SK-MEL-5 (cell line): ENCODE measurements around the gene SPAG9. TPM values are rescaled to one million over a fixed set of nuclear protein-coding genes. Genes with fewer than 3 reads are reported as not detected.

ENCODE experiments used
- DNase-seq: peaks from one replicate; pipeline ENCODE4 v3.0.0-alpha.2; 2016; ENCODE audit warnings: low read depth, low spot score
- in situ Hi-C: cut with HindIII; loops from 2 replicates; pipeline ENCODE4 v1.10.0; 2016; ENCODE audit warnings: low sequenced_read_pairs, high pct_unique_total_duplicates, low pct_unique_long_range_greater_than_20kb
- total RNA-seq: library from RNA; depleted of rRNA; stranded (reverse); fragments of >200 nt; shearing (Covaris generic); gene quantifications from 2 replicates; pipeline ENCODE4 v1.2.3, GENCODE V29; 2014

Gene SPAG9
- total RNA-seq, 1 experiment from 2014 or later: 103 TPM

DNA sequence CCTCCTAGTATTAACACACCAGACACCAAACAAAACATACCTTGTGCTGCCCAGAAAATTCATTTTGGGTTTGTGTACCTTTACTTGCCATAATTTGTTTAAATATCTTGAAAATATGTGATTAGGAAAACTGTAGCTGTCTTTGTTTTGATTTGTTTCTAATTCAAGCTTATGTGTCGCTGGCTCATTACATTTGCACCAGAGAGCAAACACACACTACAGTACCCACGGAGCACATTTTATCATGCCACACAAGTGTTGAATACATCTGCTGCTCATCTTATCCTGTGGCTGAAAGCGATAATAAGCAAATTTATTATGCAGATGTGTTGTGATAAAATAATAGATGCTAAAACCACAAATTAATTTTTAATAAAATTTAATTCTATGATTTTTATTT, 63.1 kb downstream of the SPAG9 start:
- no peak for DNase-seq
- in situ Hi-C loops: no loop called here

- DNase-seq: peak; percentile 82
- in situ Hi-C loops: no loop called here
These were observed 63.7 kb downstream of the SPAG9 start for GRCh38 chr17:51056813-51057510.

GRCh38 chr17:51054748-51055147, 65.9 kb downstream of the SPAG9 start:
- in situ Hi-C loops: no loop called here
- DNase-seq: no peak

- in situ Hi-C loops: no loop called here
- DNase-seq: peak; percentile 87
These were observed 68.4 kb downstream of the SPAG9 start for GRCh38 chr17:51052235-51052634.

- DNase-seq: peak; percentile 81
- in situ Hi-C loops: no loop called here
These were observed 70.2 kb downstream of the SPAG9 start for GRCh38 chr17:51050291-51051033.

DNA sequence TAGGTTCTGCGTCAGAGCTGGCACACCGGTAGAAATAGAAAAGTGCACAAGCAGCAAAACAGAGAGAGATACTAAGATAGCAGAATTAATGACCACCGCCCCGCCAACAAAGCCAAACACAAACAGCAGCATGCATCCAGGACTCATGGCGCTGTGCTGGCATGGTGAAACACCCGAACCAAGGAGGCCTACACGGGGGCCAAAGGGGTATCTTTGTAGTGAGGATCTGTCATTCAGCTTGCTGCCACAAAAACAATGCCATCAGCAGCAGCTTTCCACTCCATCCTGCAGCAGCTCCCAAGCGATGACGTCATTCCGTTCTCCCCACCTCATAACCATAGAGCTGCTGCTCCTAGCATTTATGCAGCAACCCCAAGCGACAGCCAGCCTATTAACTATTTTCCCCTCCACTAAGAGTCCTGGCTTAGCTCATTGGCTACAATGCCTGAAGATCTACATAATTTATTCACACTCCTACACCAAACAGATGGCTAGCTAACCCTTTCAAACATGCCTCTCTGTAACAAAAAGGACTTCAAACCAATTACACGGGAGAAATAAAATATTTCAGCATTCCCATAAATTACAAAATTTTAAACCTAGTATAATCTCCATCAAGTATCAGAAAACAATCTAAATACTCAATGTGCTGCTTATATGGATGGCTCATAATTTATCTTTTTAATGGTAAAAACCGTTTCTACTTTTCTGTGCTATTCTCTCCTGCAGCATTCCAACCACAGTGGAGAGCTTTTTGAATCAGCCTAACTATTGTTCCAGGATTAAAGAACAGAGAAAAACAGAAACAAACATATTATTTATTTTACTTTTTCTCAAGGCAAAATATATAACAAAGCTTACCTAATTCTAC, 73.9 kb downstream of the SPAG9 start:
- in situ Hi-C loops: no loop called here
- peak; percentile 93 for DNase-seq

DNA sequence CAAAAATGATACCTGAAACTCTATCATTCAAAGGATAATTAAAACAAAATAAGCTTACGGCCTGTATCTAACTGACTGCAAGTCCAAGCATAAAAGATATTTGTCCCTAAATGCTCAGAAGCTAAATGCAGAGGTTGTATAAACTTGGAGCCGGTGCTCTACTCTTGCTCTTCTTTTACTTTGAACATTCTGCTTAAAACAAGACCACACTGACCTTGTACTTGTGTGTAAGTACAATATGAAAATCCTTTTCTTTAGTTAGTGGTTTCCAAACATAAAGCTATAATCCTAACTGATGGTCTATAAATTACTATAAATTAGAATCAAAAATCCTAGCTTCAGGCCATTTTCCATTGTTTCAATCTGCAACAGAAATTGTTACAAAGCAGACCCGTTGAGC, 74.6 kb downstream of the SPAG9 start:
- in situ Hi-C loops: no loop called here
- no peak for DNase-seq

DNA sequence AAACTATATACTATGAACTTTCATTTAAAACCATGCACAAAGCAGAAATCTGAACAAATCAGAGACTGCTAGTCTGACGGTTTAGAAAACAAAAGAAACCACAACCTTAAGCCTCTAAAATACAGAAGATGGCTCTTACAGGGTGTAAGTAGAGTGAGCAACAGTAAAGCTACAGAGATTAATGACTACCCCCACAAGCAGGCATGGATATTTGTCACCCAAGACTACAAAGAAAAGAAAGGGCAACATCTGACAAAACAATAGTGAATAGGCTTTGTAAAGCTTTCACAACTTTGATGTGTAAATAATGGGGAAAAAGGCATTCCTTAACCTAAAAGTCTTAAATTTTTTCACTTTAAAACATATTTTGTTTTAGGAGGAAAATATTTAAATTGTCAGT, 75.0 kb downstream of the SPAG9 start:
- in situ Hi-C loops: no loop called here
- DNase-seq: peak; percentile 65

- DNase-seq: peak; percentile 41
- in situ Hi-C loops: no loop called here
These were observed 75.7 kb downstream of the SPAG9 start for GRCh38 chr17:51044976-51045375.

DNA sequence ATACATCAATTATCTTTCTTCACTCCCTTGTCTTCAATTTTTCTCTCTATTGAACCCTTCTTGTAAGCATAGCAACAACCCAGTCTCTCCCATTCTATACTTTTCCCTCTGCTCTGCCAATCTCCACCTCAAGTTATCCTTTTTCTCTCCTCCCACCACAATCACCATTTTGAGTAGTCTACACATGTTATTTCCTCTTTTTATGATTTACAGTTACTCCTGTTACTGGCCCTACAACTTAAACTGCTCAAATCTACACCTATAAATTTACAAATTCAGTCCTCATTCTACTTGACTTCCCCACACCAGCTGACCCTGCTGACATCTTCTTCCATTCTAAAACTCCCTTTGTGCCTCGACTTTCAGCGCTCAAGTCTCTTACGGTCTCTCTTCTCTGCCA, 84.6 kb downstream of the SPAG9 start:
- in situ Hi-C loops: no loop called here
- no peak for DNase-seq

DNA sequence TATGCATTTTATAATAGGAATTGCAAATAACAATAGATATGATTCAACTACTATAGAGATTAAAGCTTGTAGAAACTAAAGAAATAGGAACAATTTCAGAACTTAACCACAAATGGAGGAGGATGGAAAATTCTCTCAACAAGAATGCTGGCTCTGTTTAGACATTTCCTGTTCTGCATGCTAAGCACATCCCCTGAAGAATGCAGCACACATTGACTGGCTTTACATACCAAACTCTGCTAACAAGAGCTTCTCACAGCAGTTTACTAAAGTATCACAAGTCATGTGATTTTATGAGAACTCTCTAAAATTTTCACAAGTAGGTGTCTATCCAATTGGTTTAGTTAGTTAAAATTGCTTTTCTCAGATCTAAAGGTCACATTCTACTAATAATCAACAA, 85.2 kb downstream of the SPAG9 start:
- in situ Hi-C loops: no loop called here
- DNase-seq: peak; percentile 88

DNA sequence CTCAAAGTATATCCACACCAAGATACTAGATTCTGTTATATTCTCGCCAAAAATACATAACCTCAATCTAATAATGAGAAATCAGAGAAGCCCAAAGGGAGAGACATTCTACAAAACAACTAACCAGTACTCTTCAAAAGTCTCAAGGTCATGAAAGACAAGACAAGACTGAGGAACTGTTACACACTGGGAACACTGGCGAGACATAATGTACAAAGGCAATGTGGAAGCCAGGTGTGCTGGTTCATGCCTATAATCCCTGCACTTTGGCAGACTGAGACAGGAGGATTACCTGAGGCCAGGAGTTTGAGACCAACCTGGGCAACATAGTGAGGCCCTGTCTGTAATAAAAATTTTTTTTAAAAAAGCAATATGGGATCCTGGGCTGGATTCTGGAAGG, 85.9 kb downstream of the SPAG9 start:
- in situ Hi-C loops: no loop called here

GRCh38 chr17:51032850-51033249, 87.8 kb downstream of the SPAG9 start:
- in situ Hi-C loops: no loop called here

More for the DNA sequence above, 85.9 kb downstream of the SPAG9 start:
- DNase-seq: no peak

GRCh38 chr17:51029568-51030463, 90.9 kb downstream of the SPAG9 start:
- in situ Hi-C loops: no loop called here
- peak; percentile 46 for DNase-seq

More at GRCh38 chr17:51032850-51033249, 87.8 kb downstream of the SPAG9 start:
- DNase-seq: no peak

- in situ Hi-C loops: no loop called here
- no peak for DNase-seq
These were observed 91.5 kb downstream of the SPAG9 start for GRCh38 chr17:51029142-51029541.

GRCh38 chr17:51028176-51028863, 92.3 kb downstream of the SPAG9 start:
- no peak for DNase-seq
- in situ Hi-C loops: no loop called here

DNA sequence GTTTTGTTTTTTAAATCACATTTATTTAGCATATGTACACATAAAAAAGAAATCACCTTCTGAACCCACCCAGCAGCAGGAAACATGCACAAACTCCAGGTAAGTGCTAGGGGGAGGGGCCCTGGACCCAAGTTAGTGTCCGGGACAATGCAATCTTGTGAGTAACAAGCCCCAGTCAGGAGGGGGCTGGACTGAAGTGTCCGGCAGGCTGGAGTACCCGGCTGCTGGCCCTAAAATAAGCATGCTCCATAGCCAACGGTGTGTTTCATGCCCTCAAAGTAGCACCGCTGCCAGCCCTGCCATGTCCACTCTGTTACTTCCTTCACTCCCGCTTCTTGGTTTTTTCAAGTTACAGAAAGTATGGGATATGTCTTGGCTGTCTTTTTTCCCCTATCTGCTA, 102.1 kb downstream of the SPAG9 start:
- DNase-seq: no peak
- in situ Hi-C loops: no loop called here
